Astrocyte (in vitro differentiated cells and primary cell): ENCODE data around the gene CDK9. TPM values are rescaled to one million over a fixed set of nuclear protein-coding genes. Genes with fewer than 3 reads are reported as not detected.

ENCODE experiments used
- DNase-seq: peaks from one replicate; pipeline ENCODE4 v3.0.0-alpha.2; 2010; ENCODE audit warnings: low read depth
- FAIRE-seq: peaks from 2 replicates; lab custom pipeline; 2011; peaks lifted over from hg19 to GRCh38; lab: Jason Lieb, UNC
- H2AFZ ChIP-seq: 2 replicates; pipeline ENCODE4 v1.6.0; 2012; ENCODE audit warnings: low read depth, low read length, inconsistent platforms
- H3K27ac ChIP-seq: 2 replicates; pipeline ENCODE4 v1.5.1; 2011; ENCODE audit warnings: low read depth, low read length, inconsistent platforms
- H3K27me3 ChIP-seq: 2 replicates; pipeline ENCODE4 v1.6.0; 2011; ENCODE audit warnings: low read length, inconsistent platforms; ENCODE audit not compliant: insufficient read depth
- H3K36me3 ChIP-seq: 2 replicates; pipeline ENCODE4 v1.5.1; 2011; ENCODE audit warnings: low read length, inconsistent platforms; ENCODE audit not compliant: insufficient read depth
- H3K4me1 ChIP-seq: 2 replicates; pipeline ENCODE4 v1.5.1; 2011; ENCODE audit warnings: low read length, inconsistent platforms; ENCODE audit not compliant: insufficient read depth
- H3K4me2 ChIP-seq: 2 replicates; pipeline ENCODE4 v1.6.0; 2012; ENCODE audit warnings: low read length, inconsistent platforms
- H3K4me3 ChIP-seq: 2 replicates; pipeline ENCODE4 v1.5.1; 2011; ENCODE audit warnings: low read depth, mild to moderate bottlenecking, low read length, inconsistent platforms; ENCODE audit not compliant: insufficient read depth
- H3K79me2 ChIP-seq: 2 replicates; pipeline ENCODE4 v1.6.0; 2012; ENCODE audit warnings: mild to moderate bottlenecking, low read length, inconsistent platforms; ENCODE audit not compliant: insufficient read depth
- H3K9ac ChIP-seq: 2 replicates; pipeline ENCODE4 v1.6.0; 2012; ENCODE audit warnings: mild to moderate bottlenecking, low read length, inconsistent platforms
- H3K9me3 ChIP-seq: 2 replicates; pipeline ENCODE4 v1.5.1; 2012; ENCODE audit warnings: low read depth, mild to moderate bottlenecking, low read length, inconsistent platforms; ENCODE audit not compliant: insufficient read depth
- H4K20me1 ChIP-seq: 2 replicates; pipeline ENCODE4 v1.6.0; 2012; ENCODE audit warnings: low read length, inconsistent platforms; ENCODE audit not compliant: insufficient read depth
- H3K27ac Mint-ChIP-seq: one replicate; pipeline ENCODE4 v1.8.0; 2021; ENCODE audit warnings: mild to moderate bottlenecking, mixed read lengths; ENCODE audit not compliant: unreplicated experiment
- H3K27me3 Mint-ChIP-seq: one replicate; pipeline ENCODE4 v1.8.0; 2021; ENCODE audit warnings: low read depth, mixed read lengths; ENCODE audit not compliant: unreplicated experiment
- H3K36me3 Mint-ChIP-seq: one replicate; pipeline ENCODE4 v1.8.0; 2021; ENCODE audit warnings: low read depth, mixed read lengths; ENCODE audit not compliant: unreplicated experiment
- H3K4me1 Mint-ChIP-seq: one replicate; pipeline ENCODE4 v1.8.0; 2021; ENCODE audit warnings: low read depth, mixed read lengths; ENCODE audit not compliant: unreplicated experiment
- H3K4me3 Mint-ChIP-seq: one replicate; pipeline ENCODE4 v1.8.0; 2021; ENCODE audit warnings: mild to moderate bottlenecking, moderate library complexity, mixed read lengths; ENCODE audit not compliant: unreplicated experiment
- H3K9me3 Mint-ChIP-seq: one replicate; pipeline ENCODE4 v1.8.0; 2021; ENCODE audit warnings: mild to moderate bottlenecking, mixed read lengths; ENCODE audit not compliant: unreplicated experiment
- EZH2 ChIP-seq: IDR thresholded peaks from 2 replicates; pipeline ENCODE4 v1.6.1; 2012; ENCODE audit warnings: mild to moderate bottlenecking, low read length, inconsistent platforms; ENCODE audit not compliant: insufficient read depth
- total RNA-seq: library from RNA; stranded (reverse); gene quantifications from 2 replicates; pipeline ENCODE4 v1.2.1, GENCODE V29; 2021
- TF ChIP-seq, protein P1 (sequence below): IDR thresholded peaks from 2 replicates; pipeline ENCODE4 v1.5.1; 2011; ENCODE audit warnings: low read depth, mild to moderate bottlenecking, inconsistent platforms, low read length, moderate library complexity; ENCODE audit not compliant: insufficient read depth

CDK9 gene
- total RNA-seq, 1 donor from 2014 or later: 71.7 TPM

DNA sequence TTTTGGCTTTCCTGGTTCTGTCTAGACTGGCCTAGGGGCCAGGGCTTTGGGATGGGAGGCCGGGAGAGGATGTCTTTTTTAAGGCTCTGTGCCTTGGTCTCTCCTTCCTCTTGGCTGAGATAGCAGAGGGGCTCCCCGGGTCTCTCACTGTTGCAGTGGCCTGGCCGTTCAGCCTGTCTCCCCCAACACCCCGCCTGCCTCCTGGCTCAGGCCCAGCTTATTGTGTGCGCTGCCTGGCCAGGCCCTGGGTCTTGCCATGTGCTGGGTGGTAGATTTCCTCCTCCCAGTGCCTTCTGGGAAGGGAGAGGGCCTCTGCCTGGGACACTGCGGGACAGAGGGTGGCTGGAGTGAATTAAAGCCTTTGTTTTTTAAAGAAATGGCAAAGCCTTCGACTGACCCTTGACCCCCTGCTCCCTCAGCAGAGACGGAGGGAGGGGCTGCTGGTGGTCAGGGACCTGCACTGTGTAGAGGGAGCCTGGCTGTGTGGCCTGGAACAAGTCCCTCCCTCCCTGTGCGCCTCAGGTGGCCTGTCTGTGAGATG, 27.9 kb downstream of the CDK9 start:
- Histone ChIP-seq H3K4me1 (no peaks in the 10 kb centered on the region), H3K9ac (no peak overlapping the region), H3K36me3 (peaks cover 11% of the 10 kb centered on the region), H3K79me2 (no peaks in the 10 kb centered on the region), H3K4me3 (no peak overlapping the region), H3K9me3 (no peaks in the 10 kb centered on the region), H3K27me3 (no peaks in the 10 kb centered on the region), H3K27ac (no peak overlapping the region), H4K20me1 (peaks cover 18% of the 10 kb centered on the region), H3K4me2 (no peak overlapping the region), H2AFZ (no peak overlapping the region)
- H3K27ac Mint-ChIP-seq: no peak overlapping the region
- TF ChIP-seq EZH2: no peak
- TF ChIP-seq, protein P1, sequence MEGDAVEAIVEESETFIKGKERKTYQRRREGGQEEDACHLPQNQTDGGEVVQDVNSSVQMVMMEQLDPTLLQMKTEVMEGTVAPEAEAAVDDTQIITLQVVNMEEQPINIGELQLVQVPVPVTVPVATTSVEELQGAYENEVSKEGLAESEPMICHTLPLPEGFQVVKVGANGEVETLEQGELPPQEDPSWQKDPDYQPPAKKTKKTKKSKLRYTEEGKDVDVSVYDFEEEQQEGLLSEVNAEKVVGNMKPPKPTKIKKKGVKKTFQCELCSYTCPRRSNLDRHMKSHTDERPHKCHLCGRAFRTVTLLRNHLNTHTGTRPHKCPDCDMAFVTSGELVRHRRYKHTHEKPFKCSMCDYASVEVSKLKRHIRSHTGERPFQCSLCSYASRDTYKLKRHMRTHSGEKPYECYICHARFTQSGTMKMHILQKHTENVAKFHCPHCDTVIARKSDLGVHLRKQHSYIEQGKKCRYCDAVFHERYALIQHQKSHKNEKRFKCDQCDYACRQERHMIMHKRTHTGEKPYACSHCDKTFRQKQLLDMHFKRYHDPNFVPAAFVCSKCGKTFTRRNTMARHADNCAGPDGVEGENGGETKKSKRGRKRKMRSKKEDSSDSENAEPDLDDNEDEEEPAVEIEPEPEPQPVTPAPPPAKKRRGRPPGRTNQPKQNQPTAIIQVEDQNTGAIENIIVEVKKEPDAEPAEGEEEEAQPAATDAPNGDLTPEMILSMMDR: no peak
- DNase-seq: no peak
- peaks cover 3% of the 10 kb centered on the region for H3K4me1 Mint-ChIP-seq
- no peak for FAIRE-seq
- H3K36me3 Mint-ChIP-seq: peaks cover 15% of the 10 kb centered on the region
- no peaks in the 10 kb centered on the region for H3K9me3 Mint-ChIP-seq
- H3K27me3 Mint-ChIP-seq: no peaks in the 10 kb centered on the region
- no peak overlapping the region for H3K4me3 Mint-ChIP-seq

DNA sequence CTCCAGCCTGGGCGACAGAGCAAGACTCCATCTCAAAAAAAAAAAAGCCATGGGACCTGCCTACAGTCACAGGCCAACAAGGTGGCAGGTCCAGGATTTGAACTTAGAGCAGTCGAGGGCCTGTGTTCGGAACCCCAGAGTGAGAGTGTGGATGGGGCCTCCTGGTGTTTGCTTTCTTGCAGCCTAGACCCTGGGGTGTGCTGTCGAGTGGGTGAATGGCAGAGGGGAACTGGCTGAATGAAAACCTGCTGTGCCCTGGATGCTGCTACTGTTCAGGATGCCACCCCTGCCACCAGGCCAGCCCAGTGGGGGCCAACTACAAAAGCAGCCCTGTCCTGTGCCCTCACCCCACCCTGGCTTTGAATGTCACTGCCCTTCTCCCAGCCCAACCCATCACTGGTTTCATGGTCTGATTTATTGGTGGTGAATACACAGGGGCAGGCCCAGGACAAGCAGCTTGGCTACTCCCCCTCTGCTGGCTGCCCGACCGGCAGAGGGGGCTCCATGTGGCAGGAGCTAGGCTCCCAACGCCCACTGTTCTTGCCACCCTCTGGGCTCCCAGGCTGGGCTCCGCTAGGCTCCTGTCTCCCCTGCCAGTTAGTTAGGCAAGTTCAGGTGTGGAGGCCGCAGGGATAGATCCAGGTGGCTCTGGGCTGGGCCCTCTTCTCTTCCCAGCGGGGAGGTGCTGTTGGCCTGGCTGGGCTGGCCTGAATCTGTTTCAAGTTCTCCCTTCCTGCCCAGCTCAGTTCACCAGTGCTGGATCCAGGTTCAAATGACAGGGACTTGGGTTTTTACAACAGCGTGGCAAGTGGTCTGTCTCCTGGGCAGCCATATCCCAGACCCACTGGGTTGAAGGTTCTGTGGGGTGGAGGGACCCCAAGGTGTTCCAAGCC, 29.0 kb downstream of the CDK9 start:
- no peak overlapping the region for H2AFZ ChIP-seq
- no peaks in the 10 kb centered on the region for H3K27me3 ChIP-seq
- no peaks in the 10 kb centered on the region for H3K79me2 ChIP-seq
- H3K4me2 ChIP-seq: no peak overlapping the region
- H3K27me3 Mint-ChIP-seq: no peaks in the 10 kb centered on the region
- peaks cover 13% of the 10 kb centered on the region for H3K36me3 ChIP-seq
- H3K27ac ChIP-seq: no peak overlapping the region
- peaks cover 12% of the 10 kb centered on the region for H3K36me3 Mint-ChIP-seq
- no peak overlapping the region for H3K4me3 Mint-ChIP-seq
- H3K27ac Mint-ChIP-seq: no peak overlapping the region
- TF ChIP-seq EZH2: no peak
- TF ChIP-seq, protein P1: no peak
- H3K9me3 Mint-ChIP-seq: no peaks in the 10 kb centered on the region
- FAIRE-seq: no peak
- no peak for DNase-seq
- H3K4me1 Mint-ChIP-seq: peaks cover 3% of the 10 kb centered on the region
- H3K4me3 ChIP-seq: no peak overlapping the region
- no peak overlapping the region for H3K9ac ChIP-seq
- no peaks in the 10 kb centered on the region for H3K4me1 ChIP-seq
- peaks cover 13% of the 10 kb centered on the region for H4K20me1 ChIP-seq
- H3K9me3 ChIP-seq: no peaks in the 10 kb centered on the region
